ENCODE results near the gene SRMS. TPM values are rescaled to one million over a fixed set of nuclear protein-coding genes. Genes with fewer than 3 reads are reported as not detected.
"Not testable (repeated sequence)": the region's sequence is repeated elsewhere in the genome, so short reads cannot be mapped to it uniquely, and the experiment has no call there.

SRMS gene
- polyA plus RNA-seq, 4 donors = 0.17 to 0.31 (median 0.24) TPM; not detected in 1

GRCh38 chr20:63567386-63568169 is 20.0 kb upstream of the SRMS start:
- no peak for DNase-seq (ENCODE audit: low read depth in 4 of 4, low spot score in 3 of 4)

DNA sequence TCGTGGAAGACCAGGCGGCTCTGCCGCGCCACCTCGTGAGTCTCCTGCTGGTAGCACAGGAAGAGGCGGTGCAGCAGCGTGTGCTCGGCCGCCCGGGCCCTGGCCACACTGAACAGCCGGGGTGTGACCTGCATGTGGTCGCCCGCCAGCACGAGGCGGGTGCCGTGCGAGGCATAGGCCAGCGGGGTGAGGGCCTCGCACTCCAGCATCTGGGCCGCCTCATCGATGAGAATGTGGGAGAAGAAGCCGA is 19.5 kb upstream of the SRMS start:
- DNase-seq (ENCODE audit: low read depth in 4 of 4, low spot score in 3 of 4) = no peak

DNA sequence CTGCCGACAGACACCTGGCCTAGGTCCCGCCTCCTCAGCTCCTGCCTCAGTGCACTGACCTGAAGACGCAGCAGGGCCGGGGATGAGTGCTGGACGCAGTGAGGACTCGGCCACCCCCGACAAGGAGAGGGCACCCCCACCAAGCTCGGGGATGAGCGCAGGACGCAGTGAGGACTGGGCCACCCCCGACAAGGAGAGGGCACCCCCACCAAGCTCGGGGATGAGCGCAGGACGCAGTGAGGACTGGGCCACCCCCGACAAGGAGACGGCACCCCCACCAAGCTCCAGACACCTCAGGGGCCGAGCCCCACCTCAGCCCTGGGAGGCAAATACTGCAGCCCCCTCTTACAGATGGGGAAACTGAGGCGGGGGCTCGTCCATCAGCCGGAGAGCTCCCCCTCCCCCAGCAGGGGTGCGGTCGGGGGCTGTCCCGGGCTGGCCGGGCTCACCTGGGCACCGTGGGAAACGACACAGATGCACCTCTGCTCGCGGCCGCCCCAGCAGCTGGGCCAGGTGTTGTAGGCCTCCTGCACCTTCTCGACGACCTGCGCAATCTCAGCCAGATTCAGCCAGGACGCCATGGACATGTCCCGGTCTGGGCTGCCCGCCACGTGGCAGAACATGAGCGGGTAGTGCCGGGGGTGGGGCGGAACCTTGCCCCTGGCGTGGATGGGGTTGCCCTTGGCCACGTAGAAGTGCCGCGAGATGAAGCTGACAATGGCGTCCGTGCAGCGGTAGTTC is 19.0 kb upstream of the SRMS start:
- DNase-seq (ENCODE audit: low read depth in 4 of 4, low spot score in 3 of 4) = no peak

DNA sequence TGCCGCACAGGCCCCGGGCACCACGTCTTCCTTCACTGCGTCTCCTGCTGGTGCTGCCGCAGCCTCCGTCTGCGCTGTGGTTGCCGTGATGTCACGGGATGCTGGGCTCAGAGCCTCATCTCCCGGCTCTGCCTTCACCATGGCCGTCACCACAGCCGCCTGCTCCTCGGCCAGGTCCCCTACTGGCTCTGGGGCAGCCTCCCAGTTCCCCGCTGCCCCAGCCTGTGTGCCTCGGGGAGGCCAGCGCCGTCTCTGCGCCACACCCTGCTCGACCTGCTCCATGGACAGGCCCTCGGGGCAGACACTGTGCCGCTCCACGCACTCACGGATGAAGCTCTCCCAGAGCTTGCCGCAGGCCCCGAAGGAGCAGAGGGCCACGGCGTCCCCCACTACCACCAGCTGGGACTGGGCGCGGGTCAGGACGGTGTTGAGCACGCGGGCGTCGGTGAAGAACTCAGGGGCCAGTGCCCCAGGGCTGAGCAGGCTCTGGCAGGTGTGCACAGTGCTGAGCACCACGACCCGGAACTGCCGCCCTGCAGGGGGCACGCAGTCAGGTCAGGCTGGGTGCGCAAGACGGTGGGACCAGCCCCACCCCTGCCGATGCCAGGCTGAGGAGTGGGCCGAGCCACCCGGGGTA is 18.3 kb upstream of the SRMS start:
- DNase-seq (ENCODE audit: low read depth in 4 of 4, low spot score in 3 of 4) = no peak

DNA sequence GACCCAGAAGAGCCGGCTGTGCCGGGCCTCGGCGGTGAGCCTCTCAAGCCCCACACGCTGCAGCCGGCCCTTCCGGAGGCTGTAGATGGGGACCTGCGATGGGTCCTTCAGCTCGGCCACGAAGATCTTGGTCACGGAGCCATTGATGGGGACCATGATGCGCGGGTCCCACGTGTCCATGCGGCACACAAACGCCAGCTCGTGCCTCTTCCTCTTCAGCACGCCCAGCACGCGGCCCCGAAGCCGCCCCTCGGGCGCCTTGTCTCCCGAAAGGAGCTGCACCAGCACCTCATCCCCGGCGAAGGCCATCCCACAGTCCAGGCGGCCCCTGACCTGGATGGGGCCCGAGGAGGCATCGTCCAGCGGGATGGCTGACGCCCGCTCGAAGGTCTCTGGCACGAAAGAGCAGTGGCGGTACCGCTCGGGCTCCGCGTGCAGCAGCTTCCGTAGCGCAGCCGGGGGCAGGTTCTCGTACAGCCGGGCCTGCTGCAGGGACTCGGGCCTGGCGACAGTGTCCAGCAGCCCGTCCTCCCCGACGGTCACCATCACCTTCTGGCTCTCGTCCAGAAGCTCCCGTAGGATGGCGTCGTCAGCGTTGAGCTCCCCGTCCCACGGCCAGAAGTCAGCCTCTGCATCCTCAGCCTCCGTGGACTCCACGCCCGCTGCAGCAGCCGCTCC is 17.6 kb upstream of the SRMS start:
- DNase-seq (ENCODE audit: low read depth in 4 of 4, low spot score in 3 of 4) = no peak

DNA sequence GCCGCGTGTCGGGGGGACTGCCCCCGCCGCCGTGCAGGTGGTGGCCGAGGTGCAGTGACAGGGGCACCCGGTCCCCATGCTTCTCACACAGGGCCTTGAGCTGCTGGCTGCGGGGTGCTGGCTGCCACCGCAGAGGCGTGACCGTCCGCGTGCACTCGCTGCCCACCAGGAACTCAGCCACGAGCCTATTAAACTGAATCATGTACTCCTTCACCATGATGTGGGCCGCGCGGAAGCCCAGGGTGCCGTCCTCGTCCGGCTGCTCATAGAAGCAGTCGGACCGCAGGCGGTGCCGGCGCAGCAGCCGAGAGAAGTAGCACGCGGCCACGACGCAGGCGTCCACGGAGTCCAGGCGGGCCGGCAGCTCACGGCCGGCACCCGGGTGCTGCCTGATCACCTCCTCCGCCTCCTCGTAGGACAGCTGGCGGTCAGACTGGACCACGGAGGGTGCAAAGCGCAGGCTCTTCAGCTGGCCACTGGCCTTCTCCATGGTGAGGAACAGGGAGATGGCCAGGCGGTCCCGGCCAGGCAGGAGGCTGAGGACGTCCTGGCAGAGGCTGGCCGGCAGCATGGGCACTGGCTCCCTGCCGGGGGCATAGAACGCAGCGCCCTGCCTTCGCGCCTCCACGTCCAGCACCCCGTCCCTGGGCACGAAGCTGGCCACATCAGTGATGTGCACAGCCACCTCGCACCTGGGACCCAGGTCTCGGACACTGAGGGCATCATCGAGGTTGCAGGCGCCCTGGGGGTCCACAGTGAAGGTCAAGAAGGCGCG is 16.7 kb upstream of the SRMS start:
- DNase-seq (ENCODE audit: low read depth in 4 of 4, low spot score in 3 of 4) = no peak

DNA sequence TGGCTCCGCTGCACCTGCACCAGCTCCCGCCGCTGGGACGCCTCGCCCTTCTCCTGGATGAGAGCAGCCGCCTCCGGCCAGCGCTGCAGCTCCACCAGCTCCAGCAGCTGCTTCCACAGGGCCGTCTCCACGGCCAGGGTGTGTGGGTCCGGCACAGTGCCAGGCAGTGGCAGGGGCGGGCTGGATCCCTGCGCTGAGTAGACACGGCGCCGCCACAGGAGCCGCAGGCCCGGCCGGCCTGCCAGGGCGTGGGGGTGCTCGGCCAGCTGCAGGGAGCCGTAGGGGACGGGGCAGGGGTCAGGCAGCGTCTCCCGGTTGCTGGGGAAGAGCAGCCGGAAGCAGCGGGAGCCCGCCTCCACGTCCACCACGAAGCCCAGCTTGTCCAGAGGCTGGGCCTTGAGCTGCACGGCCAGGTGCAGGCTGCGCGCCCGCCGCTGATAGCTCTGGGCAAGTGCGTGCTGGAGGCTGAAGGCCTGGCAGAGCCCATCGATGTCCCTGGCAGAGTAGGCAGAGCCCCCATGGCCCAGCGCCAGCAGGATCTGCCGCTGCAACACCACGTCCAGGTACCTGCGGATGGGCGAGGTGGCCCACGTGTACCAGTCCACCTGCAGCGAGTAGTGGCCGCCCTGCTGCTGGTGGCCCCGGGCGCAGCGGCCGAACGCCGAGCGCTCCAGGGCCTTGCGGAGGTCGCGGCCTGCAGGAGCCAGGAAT is 15.8 kb upstream of the SRMS start:
- DNase-seq (ENCODE audit: low read depth in 4 of 4, low spot score in 3 of 4) = no peak

- DNase-seq (ENCODE audit: low read depth in 4 of 4, low spot score in 3 of 4) = no peak
Observed at GRCh38 chr20:63562461-63563224, 15.1 kb upstream of the SRMS start.

DNA sequence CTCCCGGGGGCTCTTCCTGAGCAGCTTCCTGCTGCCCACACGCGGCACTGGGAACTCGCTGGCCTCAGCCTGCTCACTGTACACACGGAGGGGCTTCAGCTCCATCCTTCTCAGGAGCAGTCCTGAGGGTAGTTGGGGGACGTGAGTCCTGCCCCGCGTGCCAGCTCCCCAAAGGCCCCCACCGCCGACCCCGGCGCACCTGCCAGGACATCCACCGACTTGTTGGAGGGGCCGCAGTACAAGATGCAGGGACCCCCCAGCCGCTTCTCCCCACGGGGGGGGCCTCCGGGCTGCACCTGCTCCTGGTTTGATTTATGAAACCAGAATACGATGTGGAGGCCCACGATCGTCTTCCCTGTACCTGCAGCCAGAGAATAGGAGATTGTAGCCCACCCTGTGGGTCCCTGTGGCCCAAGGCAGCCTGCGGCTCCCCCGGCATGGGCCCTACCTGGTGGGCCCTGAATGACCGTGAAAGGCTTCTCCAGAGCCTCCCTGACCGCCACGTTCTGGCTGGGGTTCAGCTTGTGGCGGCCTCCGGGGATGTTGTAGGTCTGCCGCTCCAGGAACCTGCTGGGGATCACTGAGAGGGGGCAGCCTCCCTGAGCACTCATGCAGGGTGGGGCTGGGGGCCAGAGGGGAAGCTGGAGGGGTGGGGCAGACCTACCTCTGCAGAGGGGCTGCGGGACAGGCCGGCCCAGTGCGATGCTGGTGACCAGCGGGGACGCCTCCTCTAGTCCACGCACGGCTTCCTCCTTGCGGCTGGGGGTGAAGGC is 14.3 kb upstream of the SRMS start:
- no peak for DNase-seq (ENCODE audit: low read depth in 4 of 4, low spot score in 3 of 4)

GRCh38 chr20:63560856-63561609 is 13.5 kb upstream of the SRMS start:
- DNase-seq (ENCODE audit: low read depth in 4 of 4, low spot score in 3 of 4) = no peak

GRCh38 chr20:63560333-63560805 is 12.8 kb upstream of the SRMS start:
- DNase-seq (ENCODE audit: low read depth in 4 of 4, low spot score in 3 of 4) = no peak

GRCh38 chr20:63559485-63560332 is 12.2 kb upstream of the SRMS start:
- not testable (repeated sequence) for DNase-seq (ENCODE audit: low read depth in 4 of 4, low spot score in 3 of 4)

- no peak for DNase-seq (ENCODE audit: low read depth in 4 of 4, low spot score in 3 of 4)
Observed at GRCh38 chr20:63558804-63559484, 11.4 kb upstream of the SRMS start.

GRCh38 chr20:63557481-63557891 is 9.9 kb upstream of the SRMS start:
- no peak for DNase-seq (ENCODE audit: low read depth in 4 of 4, low spot score in 3 of 4)

DNA sequence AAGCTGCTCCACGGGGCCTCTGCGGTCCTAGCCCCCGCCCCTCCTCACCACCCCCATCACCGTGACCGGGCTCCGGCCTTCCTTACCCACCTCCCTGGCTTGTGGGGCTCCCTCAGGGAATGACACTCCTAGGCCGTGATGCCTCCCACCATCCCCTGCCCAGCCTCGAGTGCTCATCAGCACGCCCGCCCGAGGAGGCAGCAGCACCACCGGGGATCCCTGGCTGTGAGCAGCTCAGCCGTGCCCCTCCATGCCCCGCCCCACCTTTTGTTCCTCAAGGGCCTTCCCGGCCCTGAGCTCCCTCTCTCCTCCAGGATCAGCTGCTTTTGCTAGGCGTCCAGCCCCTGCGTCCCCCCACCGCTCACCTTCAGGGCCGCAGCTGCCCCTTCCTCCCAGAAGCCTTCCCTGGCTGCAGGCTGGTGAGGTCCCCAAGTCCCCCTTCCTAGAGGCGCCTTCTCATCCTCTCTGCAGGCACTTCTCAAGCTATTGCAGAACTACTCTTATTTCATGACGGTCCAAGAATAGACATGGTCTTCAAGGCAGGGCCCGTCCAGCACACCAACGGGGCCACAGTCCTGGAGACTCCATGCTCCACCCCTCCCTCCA is 9.4 kb upstream of the SRMS start:
- DNase-seq (ENCODE audit: low read depth in 4 of 4, low spot score in 3 of 4) = no peak

Measured in right renal pelvis (tissue), 4 donors.